ENCODE results near the gene ITGB3BP.
"Not testable (repeated sequence)": the region's sequence is repeated elsewhere in the genome, so short reads cannot be mapped to it uniquely, and the experiment has no call there.

The ITGB3BP gene

DNA sequence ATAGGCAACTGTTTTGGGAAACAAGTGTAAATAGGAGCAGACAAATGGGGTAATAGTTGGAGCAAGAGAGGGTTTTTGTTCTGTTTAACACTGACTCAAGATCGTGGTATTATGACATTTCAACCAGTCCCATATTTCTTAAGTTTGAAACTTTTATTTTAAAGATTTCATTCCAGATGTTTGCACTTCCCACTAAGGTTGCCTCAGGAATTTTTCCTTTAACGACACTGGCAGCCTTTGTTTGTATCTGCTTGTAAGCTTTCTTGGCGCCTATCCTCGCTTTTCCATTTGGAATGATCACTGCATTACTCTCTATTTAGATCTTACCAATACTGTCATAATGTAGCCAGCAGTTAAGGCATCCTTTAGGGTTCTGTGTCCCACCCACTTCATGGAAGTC, 87.9 kb downstream of the ITGB3BP start:
- no peaks in the 10 kb centered on the region for H3K36me3 ChIP-seq
- DNase-seq, result no peak
- no peaks in the 10 kb centered on the region for H3K27me3 ChIP-seq (ENCODE audit: insufficient read depth, low read depth, severe bottlenecking)
- TF ChIP-seq CTCF (IDR thresholded peaks at IDR 0.05; ENCODE audit: low read depth, low read length), result no peak
- no peak overlapping the region for H3K4me3 ChIP-seq (ENCODE audit: low read depth, low read length)
- no peaks in the 10 kb centered on the region for H3K9me3 ChIP-seq (ENCODE audit: severe bottlenecking)
- no peak overlapping the region for H3K27ac ChIP-seq

DNA sequence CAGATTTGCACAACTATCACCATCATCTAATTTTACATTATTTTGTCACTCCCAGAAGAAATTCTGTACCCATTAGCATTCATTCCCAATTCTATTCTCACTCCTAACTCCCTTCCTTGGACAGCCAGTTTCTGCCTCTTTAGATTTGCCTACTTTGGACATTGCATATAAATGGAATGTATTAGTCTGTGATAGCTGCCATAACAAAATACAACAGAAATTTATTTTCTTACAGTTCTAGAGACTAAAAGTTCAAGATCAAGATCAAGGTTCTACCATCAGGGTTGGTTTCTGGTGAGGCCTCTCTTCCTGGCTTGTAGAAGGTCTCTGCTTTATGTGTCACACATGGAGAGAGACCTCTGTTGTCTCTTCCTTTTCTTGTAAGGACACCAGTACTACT, 93.7 kb downstream of the ITGB3BP start:
- H3K36me3 ChIP-seq, result no peaks in the 10 kb centered on the region
- no peaks in the 10 kb centered on the region for H3K27me3 ChIP-seq (ENCODE audit: insufficient read depth, low read depth, severe bottlenecking)
- no peak overlapping the region for H3K4me3 ChIP-seq (ENCODE audit: low read depth, low read length)
- peaks cover 3% of the 10 kb centered on the region for H3K9me3 ChIP-seq (ENCODE audit: severe bottlenecking)
- no peak overlapping the region for H3K27ac ChIP-seq
- DNase-seq, result no peak
- no peak for TF ChIP-seq CTCF (IDR thresholded peaks at IDR 0.05; ENCODE audit: low read depth, low read length)

DNA sequence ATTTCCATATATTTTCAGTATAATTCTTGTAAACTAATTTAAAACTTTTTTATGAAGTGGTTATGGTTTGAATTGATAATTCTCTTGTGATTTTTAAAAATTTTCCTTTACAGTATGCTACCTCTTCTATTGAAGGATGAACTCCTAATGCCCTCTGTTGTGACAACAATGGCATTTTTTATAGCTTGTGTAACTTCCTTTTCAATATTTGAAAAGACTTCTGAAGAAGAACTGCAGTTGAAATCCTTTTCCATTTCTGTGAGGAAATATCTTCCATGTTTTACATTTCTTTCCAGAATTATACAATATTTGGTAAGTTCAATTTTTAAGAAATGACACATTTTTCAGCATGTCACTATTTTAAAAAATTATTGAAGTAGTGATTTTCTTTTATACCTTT, 94.2 kb downstream of the ITGB3BP start:
- H3K27ac ChIP-seq, result no peak overlapping the region
- no peak overlapping the region for H3K4me3 ChIP-seq (ENCODE audit: low read depth, low read length)
- no peaks in the 10 kb centered on the region for H3K36me3 ChIP-seq
- peaks cover 3% of the 10 kb centered on the region for H3K9me3 ChIP-seq (ENCODE audit: severe bottlenecking)
- TF ChIP-seq CTCF (IDR thresholded peaks at IDR 0.05; ENCODE audit: low read depth, low read length), result no peak
- no peaks in the 10 kb centered on the region for H3K27me3 ChIP-seq (ENCODE audit: insufficient read depth, low read depth, severe bottlenecking)
- DNase-seq, result no peak

- Histone ChIP-seq H3K27ac (no peak overlapping the region), H3K9me3 (ENCODE audit: severe bottlenecking) (no peaks in the 10 kb centered on the region), H3K36me3 (no peaks in the 10 kb centered on the region), H3K4me3 (ENCODE audit: low read depth, low read length) (no peak overlapping the region), H3K27me3 (ENCODE audit: insufficient read depth, low read depth, severe bottlenecking) (no peaks in the 10 kb centered on the region)
- DNase-seq, result no peak
- no peak for TF ChIP-seq CTCF (IDR thresholded peaks at IDR 0.05; ENCODE audit: low read depth, low read length)
Observed at GRCh38 chr1:63423649-63424048, 99.4 kb downstream of the ITGB3BP start.

DNA sequence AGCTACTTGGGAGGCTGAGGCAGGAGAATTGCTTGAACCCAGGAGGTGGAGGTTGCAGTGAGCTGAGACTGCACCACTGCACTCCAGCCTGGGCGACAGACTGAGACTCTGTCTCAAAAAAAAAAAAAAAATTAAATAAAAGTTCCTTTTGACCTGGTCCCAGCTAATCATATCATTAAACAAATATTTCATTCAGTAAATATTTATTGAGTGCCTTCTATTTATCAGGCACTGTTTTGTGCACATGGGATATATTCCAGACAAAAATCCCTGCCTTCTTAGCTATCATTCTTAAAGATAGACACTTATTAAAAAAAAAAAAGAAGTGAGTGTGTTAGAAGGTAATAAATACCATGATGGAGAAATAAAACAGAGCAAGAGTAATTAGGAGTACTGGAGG, 102.3 kb downstream of the ITGB3BP start:
- DNase-seq; H3K27ac ChIP-seq; H3K27me3 ChIP-seq (ENCODE audit: insufficient read depth, low read depth, severe bottlenecking); H3K9me3 ChIP-seq (ENCODE audit: severe bottlenecking); H3K4me3 ChIP-seq (ENCODE audit: low read depth, low read length); H3K36me3 ChIP-seq: not testable (repeated sequence)

DNA sequence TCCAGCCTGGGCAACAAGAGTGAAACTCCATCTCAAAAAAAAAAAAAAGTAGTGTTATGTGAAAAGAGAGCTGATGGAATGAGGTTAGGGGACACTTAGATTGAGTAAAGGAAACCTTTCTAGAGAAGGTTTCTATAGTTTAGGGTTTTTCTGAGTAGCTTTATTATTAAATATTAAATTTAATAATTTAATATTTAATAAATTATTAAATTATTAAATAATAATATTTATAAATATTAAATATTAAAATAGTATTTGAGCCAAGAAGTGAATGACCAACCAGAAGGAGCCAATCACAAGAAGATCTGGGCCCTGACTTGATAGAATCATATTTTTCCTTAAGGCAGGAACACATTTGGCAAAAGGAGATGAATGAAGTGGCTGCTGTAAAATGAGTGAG, 104.9 kb downstream of the ITGB3BP start:
- H3K4me3 ChIP-seq (ENCODE audit: low read depth, low read length), result no peak overlapping the region
- no peak for DNase-seq
- no peak overlapping the region for H3K27ac ChIP-seq
- no peaks in the 10 kb centered on the region for H3K36me3 ChIP-seq
- no peaks in the 10 kb centered on the region for H3K9me3 ChIP-seq (ENCODE audit: severe bottlenecking)
- no peak for TF ChIP-seq CTCF (IDR thresholded peaks at IDR 0.05; ENCODE audit: low read depth, low read length)
- H3K27me3 ChIP-seq (ENCODE audit: insufficient read depth, low read depth, severe bottlenecking), result no peaks in the 10 kb centered on the region

Data from WERI-Rb-1 (cell line).